HepG2 (cell line): ENCODE data around the gene ALDOA. TPM values are rescaled to one million over a fixed set of nuclear protein-coding genes. Genes with fewer than 3 reads are reported as not detected.
A peak's percentile ranks its signal among the peaks of the same experiment; 100 is the strongest.

Source experiments
- CCAR2 ChIP-seq: fragments of 200-400 bp; formaldehyde crosslinking; optimal IDR thresholded peaks from 2 replicates; pipeline ENCODE3; 2018; ENCODE audit warnings: low read depth, mild to moderate bottlenecking, low read length, moderate library complexity
- KDM3A ChIP-seq: IDR thresholded peaks from 2 replicates; pipeline ENCODE4 v1.6.1; 2018; ENCODE audit warnings: low read depth, missing compliant biosample characterization
- MIER3 ChIP-seq: IDR thresholded peaks from 2 replicates; pipeline ENCODE4 v1.6.1; 2016; ENCODE audit warnings: missing compliant biosample characterization, borderline replicate concordance
- NFAT5 ChIP-seq: sonication (generic); formaldehyde crosslinking; IDR thresholded peaks from 2 replicates; pipeline ENCODE4 v1.4.0; 2020; ENCODE audit warnings: missing genetic modification reagents
- NFE2 ChIP-seq: sonication (generic); formaldehyde crosslinking; IDR thresholded peaks from 2 replicates; pipeline ENCODE4 v1.4.0; 2020; ENCODE audit warnings: missing genetic modification reagents
- NFKBIZ ChIP-seq: IDR thresholded peaks from 2 replicates; pipeline ENCODE4 v1.6.1; 2018; ENCODE audit warnings: missing genetic modification reagents, missing compliant biosample characterization
- NFYB ChIP-seq: sonication (generic); formaldehyde crosslinking; IDR thresholded peaks from 2 replicates; pipeline ENCODE4 v1.4.0; 2020; ENCODE audit warnings: missing genetic modification reagents
- RAD21 ChIP-seq: fragments of 450-650 bp; formaldehyde crosslinking; IDR thresholded peaks from 2 replicates; pipeline ENCODE4 v1.5.0; 2020; ENCODE audit warnings: mild to moderate bottlenecking
- RFX3 ChIP-seq: IDR thresholded peaks from 2 replicates; pipeline ENCODE4 v1.6.1; 2016; ENCODE audit warnings: missing biosample characterization, missing genetic modification reagents
- RNF2 ChIP-seq: fragments of 450-650 bp; conservative IDR thresholded peaks from 2 replicates; pipeline ENCODE4 v1.6.1; 2016; ENCODE audit warnings: low read depth
- SCMH1 ChIP-seq: sonication (generic); formaldehyde crosslinking; IDR thresholded peaks from 2 replicates; pipeline ENCODE4 v1.9.0; 2021; ENCODE audit warnings: missing genetic modification reagents, mild to moderate bottlenecking, borderline replicate concordance
- SP5 ChIP-seq: IDR thresholded peaks from 2 replicates; pipeline ENCODE4 v1.6.1; 2016; ENCODE audit warnings: low read depth, borderline replicate concordance
- SUZ12 ChIP-seq: fragments of 150-350 bp; IDR thresholded peaks from 2 replicates; pipeline ENCODE4 v1.6.1; 2014; ENCODE audit warnings: low read depth, low read length
- ZMYM3 ChIP-seq: sonication (generic); formaldehyde crosslinking; IDR thresholded peaks from 2 replicates; pipeline ENCODE4 v1.5.1; 2020; ENCODE audit warnings: mild to moderate bottlenecking, missing genetic modification reagents
- ZNF251 ChIP-seq: sonication (generic); formaldehyde crosslinking; IDR thresholded peaks from 2 replicates; pipeline ENCODE4 v1.9.0; 2021; ENCODE audit warnings: mild to moderate bottlenecking, missing genetic modification reagents
- ZNF263 ChIP-seq: sonication (generic); formaldehyde crosslinking; IDR thresholded peaks from 2 replicates; pipeline ENCODE4 v1.4.0; 2020; ENCODE audit warnings: missing genetic modification reagents
- polyA plus RNA-seq, 8 experiments: library from polyadenylated mRNA; depleted of rRNA in 3 of 8; stranded (reverse) in 7 of 8; unstranded in 1 of 8; fragments of >200 nt; fragmentation: Illumina TruSeq in 4 of 8; extraction: Trizol in 4 of 8; gene quantifications; 2 replicates each; pipeline versions ENCODE4 v1.2.1 to v1.2.3, GENCODE V29; 2011 to 2016; ENCODE audit warnings: low read depth in 4 of 8, missing spikeins in 1 of 8, mixed read lengths in 1 of 8; ENCODE audit not compliant: insufficient read depth in 1 of 8
- total RNA-seq, 5 experiments: library from RNA; depleted of rRNA; stranded (reverse); fragments of >200 nt; fragmentation: Illumina TruSeq; extraction: Trizol; gene quantifications; 2 replicates each; pipeline ENCODE4 v1.2.3, GENCODE V29; 2016; ENCODE audit warnings: low read depth in 1 of 5
- TF ChIP-seq, protein P1 (sequence below): sonication (generic); formaldehyde crosslinking; IDR thresholded peaks from 2 replicates; pipeline ENCODE4 v1.9.0; 2021; ENCODE audit warnings: missing genetic modification reagents, mild to moderate bottlenecking, borderline replicate concordance
- TF ChIP-seq, protein P2 (sequence below): fragments of 450-650 bp; IDR thresholded peaks from 2 replicates; pipeline ENCODE4 v1.6.1; 2017; ENCODE audit warnings: mild to moderate bottlenecking
- TF ChIP-seq, protein P3 (sequence below): sonication (generic); formaldehyde crosslinking; IDR thresholded peaks from 2 replicates; pipeline ENCODE4 v1.4.0; 2020; ENCODE audit warnings: missing genetic modification reagents

Gene ALDOA
- total and polyA plus RNA-seq, 2 of the 13 experiments (the other 11 are each of a cell fraction or from before 2014, with no cell fraction given), result 925 to 1,884 TPM

GRCh38 chr16:30075503-30076275 is 10.1 kb downstream of the ALDOA start, which contains the start of gene PPP4C (continued):
- TF ChIP-seq MIER3 (CRISPR knock-in tag), result peak; percentile 19; the same call in 1 of the 2 replicates
- peak; percentile 19; the same call in 1 of the 2 replicates for TF ChIP-seq ZMYM3
- TF ChIP-seq NFKBIZ (CRISPR knock-in tag), result no peak
- TF ChIP-seq SP5 (CRISPR knock-in tag), result no peak
- TF ChIP-seq NFE2 (CRISPR knock-in tag), result no peak
- TF ChIP-seq KDM3A, result no peak
- TF ChIP-seq ZNF251 (CRISPR knock-in tag), result no peak
- TF ChIP-seq, protein P1, sequence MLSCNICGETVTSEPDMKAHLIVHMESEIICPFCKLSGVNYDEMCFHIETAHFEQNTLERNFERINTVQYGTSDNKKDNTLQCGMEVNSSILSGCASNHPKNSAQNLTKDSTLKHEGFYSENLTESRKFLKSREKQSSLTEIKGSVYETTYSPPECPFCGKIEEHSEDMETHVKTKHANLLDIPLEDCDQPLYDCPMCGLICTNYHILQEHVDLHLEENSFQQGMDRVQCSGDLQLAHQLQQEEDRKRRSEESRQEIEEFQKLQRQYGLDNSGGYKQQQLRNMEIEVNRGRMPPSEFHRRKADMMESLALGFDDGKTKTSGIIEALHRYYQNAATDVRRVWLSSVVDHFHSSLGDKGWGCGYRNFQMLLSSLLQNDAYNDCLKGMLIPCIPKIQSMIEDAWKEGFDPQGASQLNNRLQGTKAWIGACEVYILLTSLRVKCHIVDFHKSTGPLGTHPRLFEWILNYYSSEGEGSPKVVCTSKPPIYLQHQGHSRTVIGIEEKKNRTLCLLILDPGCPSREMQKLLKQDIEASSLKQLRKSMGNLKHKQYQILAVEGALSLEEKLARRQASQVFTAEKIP (CRISPR knock-in tag), result no peak
- TF ChIP-seq, protein P2, sequence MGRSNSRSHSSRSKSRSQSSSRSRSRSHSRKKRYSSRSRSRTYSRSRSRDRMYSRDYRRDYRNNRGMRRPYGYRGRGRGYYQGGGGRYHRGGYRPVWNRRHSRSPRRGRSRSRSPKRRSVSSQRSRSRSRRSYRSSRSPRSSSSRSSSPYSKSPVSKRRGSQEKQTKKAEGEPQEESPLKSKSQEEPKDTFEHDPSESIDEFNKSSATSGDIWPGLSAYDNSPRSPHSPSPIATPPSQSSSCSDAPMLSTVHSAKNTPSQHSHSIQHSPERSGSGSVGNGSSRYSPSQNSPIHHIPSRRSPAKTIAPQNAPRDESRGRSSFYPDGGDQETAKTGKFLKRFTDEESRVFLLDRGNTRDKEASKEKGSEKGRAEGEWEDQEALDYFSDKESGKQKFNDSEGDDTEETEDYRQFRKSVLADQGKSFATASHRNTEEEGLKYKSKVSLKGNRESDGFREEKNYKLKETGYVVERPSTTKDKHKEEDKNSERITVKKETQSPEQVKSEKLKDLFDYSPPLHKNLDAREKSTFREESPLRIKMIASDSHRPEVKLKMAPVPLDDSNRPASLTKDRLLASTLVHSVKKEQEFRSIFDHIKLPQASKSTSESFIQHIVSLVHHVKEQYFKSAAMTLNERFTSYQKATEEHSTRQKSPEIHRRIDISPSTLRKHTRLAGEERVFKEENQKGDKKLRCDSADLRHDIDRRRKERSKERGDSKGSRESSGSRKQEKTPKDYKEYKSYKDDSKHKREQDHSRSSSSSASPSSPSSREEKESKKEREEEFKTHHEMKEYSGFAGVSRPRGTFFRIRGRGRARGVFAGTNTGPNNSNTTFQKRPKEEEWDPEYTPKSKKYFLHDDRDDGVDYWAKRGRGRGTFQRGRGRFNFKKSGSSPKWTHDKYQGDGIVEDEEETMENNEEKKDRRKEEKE, result no peak
- TF ChIP-seq ZNF263 (CRISPR knock-in tag), result no peak
- no peak for TF ChIP-seq CCAR2
- TF ChIP-seq SUZ12, result no peak
- 0 out of 2 replicates have a peak, but pooled peaks have one; percentile 20 for TF ChIP-seq NFYB (CRISPR knock-in tag)
- TF ChIP-seq, protein P3, sequence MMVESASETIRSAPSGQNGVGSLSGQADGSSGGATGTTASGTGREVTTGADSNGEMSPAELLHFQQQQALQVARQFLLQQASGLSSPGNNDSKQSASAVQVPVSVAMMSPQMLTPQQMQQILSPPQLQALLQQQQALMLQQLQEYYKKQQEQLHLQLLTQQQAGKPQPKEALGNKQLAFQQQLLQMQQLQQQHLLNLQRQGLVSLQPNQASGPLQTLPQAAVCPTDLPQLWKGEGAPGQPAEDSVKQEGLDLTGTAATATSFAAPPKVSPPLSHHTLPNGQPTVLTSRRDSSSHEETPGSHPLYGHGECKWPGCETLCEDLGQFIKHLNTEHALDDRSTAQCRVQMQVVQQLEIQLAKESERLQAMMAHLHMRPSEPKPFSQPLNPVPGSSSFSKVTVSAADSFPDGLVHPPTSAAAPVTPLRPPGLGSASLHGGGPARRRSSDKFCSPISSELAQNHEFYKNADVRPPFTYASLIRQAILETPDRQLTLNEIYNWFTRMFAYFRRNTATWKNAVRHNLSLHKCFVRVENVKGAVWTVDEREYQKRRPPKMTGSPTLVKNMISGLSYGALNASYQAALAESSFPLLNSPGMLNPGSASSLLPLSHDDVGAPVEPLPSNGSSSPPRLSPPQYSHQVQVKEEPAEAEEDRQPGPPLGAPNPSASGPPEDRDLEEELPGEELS (CRISPR knock-in tag), result peak; percentile 10; the same call in 1 of the 2 replicates
- no peak for TF ChIP-seq RFX3
- TF ChIP-seq SCMH1 (CRISPR knock-in tag), result no peak
- 0 out of 2 replicates have a peak, but pooled peaks have one; percentile 28 for TF ChIP-seq RAD21
- TF ChIP-seq RNF2, result no peak
- TF ChIP-seq NFAT5 (CRISPR knock-in tag), result no peak
